ENCODE data around the gene ZSCAN30.

DNA sequence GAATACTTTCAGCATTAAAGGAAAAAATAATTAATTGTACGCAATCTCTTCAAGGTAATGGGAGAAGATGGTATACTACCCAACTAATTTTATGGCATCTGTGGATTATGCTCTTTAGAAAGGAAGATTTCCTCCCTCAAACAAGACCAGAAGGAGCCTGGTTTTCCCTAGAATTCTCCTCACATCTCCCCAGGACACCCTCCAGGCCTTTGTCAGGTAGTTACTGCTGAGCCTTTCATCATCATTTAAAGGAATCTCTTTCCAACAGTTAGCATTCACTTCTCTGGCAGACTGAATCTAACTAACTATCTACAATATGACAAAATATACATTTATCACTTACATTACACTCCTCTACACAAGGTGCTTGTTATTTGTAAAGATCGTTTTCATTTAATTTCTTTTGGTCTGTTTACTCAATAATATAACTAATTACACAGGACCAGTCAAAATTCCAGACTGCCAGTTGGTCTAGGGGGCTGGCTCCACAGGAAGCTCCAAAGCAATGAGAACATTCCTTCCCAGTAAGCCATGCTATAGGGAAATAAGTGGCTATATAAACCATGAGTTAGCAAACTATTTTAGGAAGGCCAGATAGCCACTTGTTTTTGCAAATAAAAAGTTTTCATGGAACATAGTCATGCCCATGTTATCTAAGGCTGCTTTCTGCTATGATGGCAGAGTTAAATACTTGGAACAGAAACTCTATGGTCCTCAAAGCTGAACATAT is 35.1 kb upstream of the ZSCAN30 start:
- TF ChIP-seq POLR2A (IDR thresholded peaks at IDR 0.05) (no peak), CTCF (IDR thresholded peaks at IDR 0.05) (no peak)

Measured in thyroid gland (tissue), 4 donors.